ENCODE data around the gene USP3. TPM values are rescaled to one million over a fixed set of nuclear protein-coding genes. Genes with fewer than 3 reads are reported as not detected.

Gene USP3
- total RNA-seq, 1 donor from 2014 or later = 83.2 TPM

GRCh38 chr15:63509955-63510940 lies 5.9 kb downstream of the USP3 start:
- DNase-seq (ENCODE audit: low read depth) (peak; percentile 86), FAIRE-seq (no peak)
- no peak for TF ChIP-seq CTCF (IDR thresholded peaks at IDR 0.05; ENCODE audit: insufficient read depth, low read length, severe bottlenecking)
- Histone ChIP-seq H3K36me3 (ENCODE audit: control insufficient read depth, insufficient read depth, low read length) (no peaks in the 10 kb centered on the region), H3K27me3 (ENCODE audit: control insufficient read depth, insufficient read depth, low read length) (no peaks in the 10 kb centered on the region), H3K4me3 (ENCODE audit: low read depth, low read length) (no peak overlapping the region)

GRCh38 chr15:63512148-63512547 lies 7.8 kb downstream of the USP3 start:
- no peak for TF ChIP-seq CTCF (IDR thresholded peaks at IDR 0.05; ENCODE audit: insufficient read depth, low read length, severe bottlenecking)
- H3K27me3 ChIP-seq (ENCODE audit: control insufficient read depth, insufficient read depth, low read length) = no peaks in the 10 kb centered on the region
- DNase-seq (ENCODE audit: low read depth) (no peak), FAIRE-seq (no peak)
- H3K4me3 ChIP-seq (ENCODE audit: low read depth, low read length) = no peak overlapping the region
- H3K36me3 ChIP-seq (ENCODE audit: control insufficient read depth, insufficient read depth, low read length) = no peaks in the 10 kb centered on the region

- H3K27me3 ChIP-seq (ENCODE audit: control insufficient read depth, insufficient read depth, low read length) = no peaks in the 10 kb centered on the region
- no peak for TF ChIP-seq CTCF (IDR thresholded peaks at IDR 0.05; ENCODE audit: insufficient read depth, low read length, severe bottlenecking)
- no peak for DNase-seq (ENCODE audit: low read depth)
- H3K4me3 ChIP-seq (ENCODE audit: low read depth, low read length) = no peak overlapping the region
- no peaks in the 10 kb centered on the region for H3K36me3 ChIP-seq (ENCODE audit: control insufficient read depth, insufficient read depth, low read length)
- no peak for FAIRE-seq
These were observed 8.9 kb downstream of the USP3 start for GRCh38 chr15:63513271-63513670.

- H3K36me3 ChIP-seq (ENCODE audit: control insufficient read depth, insufficient read depth, low read length) = no peaks in the 10 kb centered on the region
- DNase-seq (ENCODE audit: low read depth) = no peak
- no peak for TF ChIP-seq CTCF (IDR thresholded peaks at IDR 0.05; ENCODE audit: insufficient read depth, low read length, severe bottlenecking)
- no peaks in the 10 kb centered on the region for H3K27me3 ChIP-seq (ENCODE audit: control insufficient read depth, insufficient read depth, low read length)
- no peak overlapping the region for H3K4me3 ChIP-seq (ENCODE audit: low read depth, low read length)
- no peak for FAIRE-seq
These were observed 9.3 kb downstream of the USP3 start for GRCh38 chr15:63513728-63514127.

GRCh38 chr15:63514531-63514943 lies 10.1 kb downstream of the USP3 start:
- H3K4me3 ChIP-seq (ENCODE audit: low read depth, low read length) = no peak overlapping the region
- H3K27me3 ChIP-seq (ENCODE audit: control insufficient read depth, insufficient read depth, low read length) = no peaks in the 10 kb centered on the region
- DNase-seq (ENCODE audit: low read depth) (peak; percentile 95), FAIRE-seq (no peak)
- H3K36me3 ChIP-seq (ENCODE audit: control insufficient read depth, insufficient read depth, low read length) = no peaks in the 10 kb centered on the region
- TF ChIP-seq CTCF (IDR thresholded peaks at IDR 0.05; ENCODE audit: insufficient read depth, low read length, severe bottlenecking) = no peak

All from bronchial epithelial cell (primary cell).